OCI-LY7 (cell line): Measurements from ENCODE around the gene C1orf159. TPM values are rescaled to one million over a fixed set of nuclear protein-coding genes. Genes with fewer than 3 reads are reported as not detected.

ENCODE experiments used
- BruUV-seq: library from RNA; stranded (reverse); fragments of 400-500 nt; replicated peaks from 2 replicates; lab custom pipeline; 2021; lab: Mats Ljungman, UMichigan
- CTCF ChIA-PET: fragments of 300-600 bp; sonication (Branson Sonifier 250); formaldehyde crosslinking; loops from one replicate; lab custom pipeline; 2022; ENCODE audit warnings: antibody characterized with exemption; ENCODE audit not compliant: unreplicated experiment; lab: Charles Lee
- POLR2A ChIA-PET: fragments of 300-600 bp; sonication (Branson Sonifier 250); formaldehyde crosslinking; loops from one replicate; lab custom pipeline; 2022; ENCODE audit warnings: antibody characterized with exemption; lab: Charles Lee
- DNase-seq: peaks from one replicate; pipeline ENCODE4 v3.0.0-alpha.2; 2015; ENCODE audit warnings: low spot score
- H2AFZ ChIP-seq: fragments of 200-600 bp; sonication (generic), shearing (Covaris generic); 2 replicates; pipeline ENCODE4 v1.6.1; 2014; ENCODE audit warnings: mild to moderate bottlenecking, antibody characterized with exemption, low read length, moderate library complexity
- H3K27ac ChIP-seq: fragments of 200-600 bp; sonication (generic); 2 replicates; pipeline ENCODE4 v1.5.1; 2014; ENCODE audit warnings: mixed run types, low read depth, mild to moderate bottlenecking, moderate library complexity, low read length, inconsistent platforms; ENCODE audit not compliant: poor library complexity, severe bottlenecking
- H3K36me3 ChIP-seq: fragments of 200-600 bp; sonication (generic); 2 replicates; pipeline ENCODE4 v1.6.1; 2014; ENCODE audit warnings: mild to moderate bottlenecking, antibody characterized with exemption, low read length, moderate library complexity, mixed read lengths; ENCODE audit not compliant: insufficient read depth
- H3K4me1 ChIP-seq: fragments of 200-600 bp; sonication (generic); 2 replicates; pipeline ENCODE4 v1.5.1; 2014; ENCODE audit warnings: mild to moderate bottlenecking, low read length; ENCODE audit not compliant: insufficient read depth, poor library complexity, severe bottlenecking
- H3K4me2 ChIP-seq: fragments of 200-600 bp; sonication (generic); 2 replicates; pipeline ENCODE4 v1.6.1; 2014; ENCODE audit warnings: mild to moderate bottlenecking, low read length
- H3K4me3 ChIP-seq: fragments of 200-600 bp; sonication (generic); 2 replicates; pipeline ENCODE4 v1.5.1; 2014; ENCODE audit warnings: mild to moderate bottlenecking, low read depth, low read length; ENCODE audit not compliant: poor library complexity, severe bottlenecking
- H3K79me2 ChIP-seq: fragments of 200-600 bp; sonication (generic); 2 replicates; pipeline ENCODE4 v1.6.1; 2016; ENCODE audit warnings: low read depth, mild to moderate bottlenecking, low read length, moderate library complexity, mixed read lengths; ENCODE audit not compliant: insufficient read depth
- H3K9me2 ChIP-seq: fragments of 200-600 bp; sonication (generic); 2 replicates; pipeline ENCODE4 v1.6.1; 2016; ENCODE audit warnings: mild to moderate bottlenecking, low read length, mixed read lengths; ENCODE audit not compliant: insufficient read depth
- H3K9me3 ChIP-seq: fragments of 200-600 bp; sonication (generic); 2 replicates; pipeline ENCODE4 v1.6.1; 2014; ENCODE audit warnings: mild to moderate bottlenecking, mixed run types, low read length, mixed read lengths
- H4K20me1 ChIP-seq: fragments of 200-600 bp; sonication (generic); 2 replicates; pipeline ENCODE4 v1.6.1; 2014; ENCODE audit warnings: mild to moderate bottlenecking, antibody characterized with exemption, low read length, moderate library complexity, mixed read lengths; ENCODE audit not compliant: insufficient read depth
- CTCF ChIP-seq: fragments of 200-600 bp; sonication (generic); conservative IDR thresholded peaks from 2 replicates; pipeline ENCODE4 v1.5.1; 2014; ENCODE audit warnings: mild to moderate bottlenecking, antibody characterized with exemption, low read length, moderate library complexity, mixed read lengths
- EZH2phosphoT487 ChIP-seq: fragments of 200-600 bp; sonication (generic); IDR thresholded peaks from 2 replicates; pipeline ENCODE4 v1.6.1; 2018; ENCODE audit warnings: low read depth, borderline replicate concordance, mild to moderate bottlenecking, mixed run types, antibody characterized with exemption, low read length, moderate library complexity, mixed read lengths
- intact Hi-C: fragments of 100-400 bp; cut with micrococcal nuclease; formaldehyde crosslinking; loops from one replicate; pipeline ENCODE4 v1.10.0; 2022; ENCODE audit not compliant: unreplicated experiment
- total RNA-seq, 2 experiments: library from RNA; depleted of rRNA in 1 of 2; stranded (reverse); fragments of >200 nt in 1 of 2; shearing (Covaris generic) in 1 of 2; gene quantifications; 2 replicates each; pipeline ENCODE4 v1.2.3, GENCODE V29; 2014 to 2022

C1orf159 gene
- total RNA-seq, 2 experiments from 2014 or later: 24.5 to 27.6 TPM

- ChIA-PET CTCF (no interaction called here), POLR2A (no interaction called here)
- Histone ChIP-seq H3K27ac (no peak overlapping the region), H3K9me3 (no peaks in the 10 kb centered on the region), H2AFZ (no peak overlapping the region), H3K4me3 (no peak overlapping the region), H3K4me2 (no peak overlapping the region), H3K9me2 (no peaks in the 10 kb centered on the region), H3K4me1 (peaks cover 5% of the 10 kb centered on the region), H3K79me2 (no peaks in the 10 kb centered on the region), H3K36me3 (no peaks in the 10 kb centered on the region), H4K20me1 (no peaks in the 10 kb centered on the region)
- TF ChIP-seq CTCF (no peak), EZH2phosphoT487 (no peak)
- intact Hi-C loops: no loop called here
- BruUV-seq: no TSS peak
- no peak for DNase-seq
Measured at GRCh38 chr1:1162597-1163537, 47.0 kb upstream of the C1orf159 start.

GRCh38 chr1:1161683-1162079 is 45.8 kb upstream of the C1orf159 start:
- ChIA-PET CTCF (no interaction called here), POLR2A (no interaction called here)
- TF ChIP-seq CTCF: no peak
- no peak for TF ChIP-seq EZH2phosphoT487
- Histone ChIP-seq H4K20me1 (no peaks in the 10 kb centered on the region), H2AFZ (no peak overlapping the region), H3K4me1 (peaks cover 5% of the 10 kb centered on the region), H3K36me3 (no peaks in the 10 kb centered on the region), H3K79me2 (no peaks in the 10 kb centered on the region), H3K9me2 (no peaks in the 10 kb centered on the region), H3K4me2 (no peak overlapping the region), H3K27ac (no peak overlapping the region), H3K9me3 (no peaks in the 10 kb centered on the region), H3K4me3 (no peak overlapping the region)
- DNase-seq: no peak
- no TSS peak for BruUV-seq
- intact Hi-C loops: no loop called here
